ENCODE measurements around the gene YPEL5. TPM values are rescaled to one million over a fixed set of nuclear protein-coding genes. Genes with fewer than 3 reads are reported as not detected.

Gene YPEL5
- polyA plus RNA-seq (2011; rRNA removed) (89.6 and 93.4 TPM in 2 replicates), polyA plus RNA-seq (2017; fragmentation: RNase III; extraction: RNeasy Plus Mini Kit Qiagen cat#74134 plus additional on column Dnase treatment) (37.6 to 50.3 TPM (median 45.6 TPM) in 3 replicates), polyA minus RNA-seq (2011; rRNA and poly(A)+ RNA removed) (57.5 and 69.1 TPM in 2 replicates)
- 17.9 and 26.9 TPM in 2 replicates for polyA plus RNA-seq (2012; cell fraction: cytosol; rRNA removed)
- polyA plus RNA-seq (2012; cell fraction: nucleus; rRNA removed), result 11.0 and 21.1 TPM in 2 replicates

GRCh38 chr2:30146337-30147195 lies at the start of gene YPEL5:
Gene YPEL5 (plus strand): TSS chr2:30147007. CDS start chr2:30156652, 9,645 bp downstream.
- 2% methylated on average over 34 of the region's 63 CpGs for WGBS (ENCODE audit: missing lambda C conversion rate)
- H3K4me1 ChIP-seq, result peaks cover 36% of the 10 kb centered on the region
- peak within 1 kb of the TSS; percentile 86 for H3K4me2 ChIP-seq
- DNase-seq (ENCODE audit: low read depth in 1 of 2, low spot score in 1 of 2) (peak; percentile 98 to 99), ATAC-seq (peak; percentile 92 to 99), FAIRE-seq (peak; percentile 95)
- CTCF ChIA-PET, result interaction anchor here (0.8 to 13.4 kb wide), 9 partner anchors 11 to 1030 kb away, joined by 3 to 149 read pairs (median 3); no protein-coding TSS in a partner anchor
- TF ChIP-seq FOSL2 (IDR thresholded peaks at IDR 0.05) (no peak), FOSL2 (CRISPR knock-in tag; IDR thresholded peaks at IDR 0.05) (peak; percentile 69), BHLHE40 (IDR thresholded peaks at IDR 0.05; ENCODE audit: low read depth, low read length) (peak; percentile 91), USF2 (IDR thresholded peaks at IDR 0.05) (peak; percentile 46; the same call in 1 of the 2 replicates), GATA3 (IDR thresholded peaks at IDR 0.05; ENCODE audit: borderline replicate concordance) (no peak), ZNF302 (CRISPR knock-in tag; IDR thresholded peaks at IDR 0.05) (no peak), HMGXB4 (CRISPR knock-in tag; IDR thresholded peaks at IDR 0.05; ENCODE audit: borderline replicate concordance) (peak; percentile 38; the same call in 1 of the 2 replicates), MAX (IDR thresholded peaks at IDR 0.05) (peak; percentile 99), BCL3 (IDR thresholded peaks at IDR 0.05) (peak; percentile 40; the same call in 1 of the 3 replicates), CBX8 (IDR thresholded peaks at IDR 0.05) (0 out of 2 replicates have a peak, but pooled peaks have one; percentile 19), HOXB5 (CRISPR knock-in tag; IDR thresholded peaks at IDR 0.05) (no peak), RNF2 (IDR thresholded peaks at IDR 0.05; ENCODE audit: borderline replicate concordance, low read depth) (0 out of 2 replicates have a peak, but pooled peaks have one; percentile 1), PBX3 (IDR thresholded peaks at IDR 0.05) (peak; percentile 87), TFCP2L1 (CRISPR knock-in tag; IDR thresholded peaks at IDR 0.05) (0 out of 2 replicates have a peak, but pooled peaks have one; percentile 41), EP300 (IDR thresholded peaks at IDR 0.05) (0 out of 5 replicates have a peak, but pooled peaks of 1 of the 2 experiments have one; percentile 25), CBX2 (IDR thresholded peaks at IDR 0.05; ENCODE audit: borderline replicate concordance, low read depth) (no peak), PHF8 (IDR thresholded peaks at IDR 0.05; ENCODE audit: borderline replicate concordance, low read depth) (peak; percentile 86), CEBPB (IDR thresholded peaks at IDR 0.05) (peak; percentile 46 to 80; a peak in 3 of 4 replicates), NPAS2 (CRISPR knock-in tag; IDR thresholded peaks at IDR 0.05; ENCODE audit: borderline replicate concordance) (peak; percentile 74), SREBF2 (IDR thresholded peaks at IDR 0.05) (no peak), MAFK (IDR thresholded peaks at IDR 0.05; ENCODE audit: partially characterized antibody) (peak; percentile 88), HES2 (IDR thresholded peaks at IDR 0.05) (no peak), E2F6 (IDR thresholded peaks at IDR 0.05; ENCODE audit: borderline replicate concordance, low read depth) (0 out of 2 replicates have a peak, but pooled peaks have one; percentile 17)
- POLR2A ChIA-PET, result interaction anchor here (0.6 to 2.5 kb wide), 10 partner anchors 9 to 868 kb away, joined by 3 to 9 read pairs (median 3); partner anchors contain the start of gene LCLAT1
- H3K27ac ChIP-seq, result peak within 1 kb of the TSS; percentile 95
- H3K4me3 ChIP-seq, result peak within 1 kb of the TSS; percentile 99
- H3K9me3 ChIP-seq, result no peaks in the 10 kb centered on the region
